ENCODE data around the gene GPHA2. TPM values are rescaled to one million over a fixed set of nuclear protein-coding genes. Genes with fewer than 3 reads are reported as not detected.
"Not testable (repeated sequence)": the region's sequence is repeated elsewhere in the genome, so short reads cannot be mapped to it uniquely, and the experiment has no call there.

The GPHA2 gene
- total RNA-seq: not detected in 2 replicates

GRCh38 chr11:64935359-64936081 lies at the start of gene GPHA2:
TSS of gene GPHA2 (minus strand) at chr11:64935893. CDS start at chr11:64935460, 433 bp downstream.
- H3K4me1 Mint-ChIP-seq (ENCODE audit: low read depth): no peaks in the 10 kb centered on the region

GRCh38 chr11:64983339-64983738 lies 47.6 kb upstream of the GPHA2 start:
- H3K4me1 Mint-ChIP-seq (ENCODE audit: low read depth); H3K27ac Mint-ChIP-seq; H3K4me3 Mint-ChIP-seq (ENCODE audit: low read depth); DNase-seq (ENCODE audit: low spot score); H3K9me3 Mint-ChIP-seq; H3K36me3 Mint-ChIP-seq (ENCODE audit: low read depth); intact Hi-C loops (cut with micrococcal nuclease): not testable (repeated sequence)
- H3K27me3 Mint-ChIP-seq (ENCODE audit: low read depth): peaks cover 17% of the 10 kb centered on the region

More at GRCh38 chr11:64935359-64936081, at the start of gene GPHA2:
- no peak for DNase-seq (ENCODE audit: low spot score)
- Mint-ChIP-seq H3K27ac (no peak within 1 kb of the TSS), H3K36me3 (ENCODE audit: low read depth) (peaks cover 8% of the 10 kb centered on the region), H3K27me3 (ENCODE audit: low read depth) (peaks cover 6% of the 10 kb centered on the region), H3K4me3 (ENCODE audit: low read depth) (no peak within 1 kb of the TSS), H3K9me3 (no peaks in the 10 kb centered on the region)
- intact Hi-C loops (cut with micrococcal nuclease): no loop called here

DNA sequence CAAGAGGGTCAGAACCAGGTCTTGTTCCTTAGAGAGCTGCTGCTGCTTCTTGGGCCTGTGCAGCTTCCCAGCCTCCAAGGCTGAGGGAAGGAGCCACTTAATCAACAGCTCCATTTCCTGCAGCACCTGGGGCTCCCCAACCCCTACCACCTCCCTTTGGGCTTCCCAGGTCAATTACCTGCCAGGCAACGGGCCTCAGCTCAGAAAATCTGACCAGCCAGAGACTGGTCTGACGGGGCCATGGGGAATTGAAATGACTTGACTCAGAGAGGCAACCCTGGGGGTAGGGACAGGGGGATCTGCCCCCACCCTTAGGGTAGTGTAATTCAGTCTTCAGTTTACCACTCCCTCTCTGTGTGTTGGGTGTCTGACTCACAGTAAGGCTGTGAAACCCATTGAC lies 41.0 kb upstream of the GPHA2 start:
- intact Hi-C loops (cut with micrococcal nuclease): no loop called here
- H3K4me1 Mint-ChIP-seq (ENCODE audit: low read depth): no peaks in the 10 kb centered on the region
- no peak for DNase-seq (ENCODE audit: low spot score)
- peaks cover 9% of the 10 kb centered on the region for H3K27me3 Mint-ChIP-seq (ENCODE audit: low read depth)
- no peak overlapping the region for H3K4me3 Mint-ChIP-seq (ENCODE audit: low read depth)
- H3K36me3 Mint-ChIP-seq (ENCODE audit: low read depth): no peaks in the 10 kb centered on the region
- no peak overlapping the region for H3K27ac Mint-ChIP-seq
- no peaks in the 10 kb centered on the region for H3K9me3 Mint-ChIP-seq

DNA sequence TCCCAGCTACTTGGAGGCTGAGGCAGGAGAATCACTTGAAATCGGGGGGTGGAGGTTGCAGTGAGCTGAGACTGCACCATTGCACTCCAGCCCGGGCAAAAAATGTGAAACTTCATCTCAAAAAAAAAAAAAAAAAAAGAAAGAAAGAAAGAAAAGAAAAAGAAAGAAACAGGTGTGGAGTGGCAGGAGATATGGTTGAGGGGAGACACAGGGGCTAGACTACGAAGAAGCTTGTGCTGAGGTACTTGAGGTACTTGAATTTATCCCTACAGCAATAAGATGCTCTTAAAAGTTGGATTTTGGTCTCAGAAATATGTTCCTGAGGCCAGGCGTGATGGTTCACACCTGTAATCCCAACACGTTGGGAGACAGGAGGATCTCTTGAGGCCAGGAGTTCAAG lies 38.4 kb upstream of the GPHA2 start:
- Mint-ChIP-seq H3K27me3 (ENCODE audit: low read depth) (no peaks in the 10 kb centered on the region), H3K4me1 (ENCODE audit: low read depth) (peaks cover 13% of the 10 kb centered on the region), H3K4me3 (ENCODE audit: low read depth) (no peak overlapping the region), H3K9me3 (no peaks in the 10 kb centered on the region), H3K36me3 (ENCODE audit: low read depth) (no peaks in the 10 kb centered on the region), H3K27ac (no peak overlapping the region)
- DNase-seq (ENCODE audit: low spot score): no peak
- intact Hi-C loops (cut with micrococcal nuclease): no loop called here

DNA sequence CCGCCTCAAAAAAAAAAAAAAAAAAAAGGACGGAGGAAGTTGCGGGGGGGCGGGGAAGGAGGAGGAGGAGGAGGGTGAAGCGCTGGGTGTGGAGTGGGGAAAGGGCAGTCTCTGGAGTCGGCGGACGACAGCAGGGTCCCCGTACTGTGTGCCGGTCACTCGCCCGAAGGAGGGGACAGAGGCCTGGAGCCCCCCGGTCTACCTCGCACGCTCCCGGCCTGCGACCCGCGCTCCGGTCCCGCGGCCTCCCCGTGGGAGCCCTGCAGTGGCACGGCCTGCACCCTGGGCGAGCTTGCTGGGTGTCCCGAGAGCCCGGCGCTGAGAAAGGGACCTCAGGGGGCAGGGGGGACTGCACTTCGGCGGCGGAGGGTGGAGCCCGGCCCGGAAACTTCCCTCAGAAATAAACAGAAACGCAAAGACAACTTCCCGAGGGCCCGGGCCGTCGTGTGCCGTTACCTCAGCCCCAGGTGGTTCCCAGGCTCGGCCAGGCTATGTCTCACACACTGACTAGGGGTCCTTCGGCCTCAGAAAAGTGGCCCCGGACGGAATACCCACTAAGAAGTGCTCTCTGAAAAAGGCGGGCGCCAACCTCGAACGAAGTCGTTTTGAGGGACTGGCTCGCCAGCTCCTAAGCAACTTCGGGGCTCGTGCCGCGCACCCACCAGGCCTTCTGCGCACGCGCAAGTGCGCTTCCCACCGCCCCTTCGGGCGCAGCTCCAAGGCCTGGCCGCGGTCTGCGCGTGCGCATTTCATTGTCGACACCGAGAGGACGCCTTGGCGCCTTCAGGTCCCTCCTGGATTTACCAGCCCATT lies 35.9 kb upstream of the GPHA2 start, which contains the start of gene MAJIN:
TSS of gene MAJIN (minus strand) at position 688 of the 813 bp plus-strand sequence. CDS start 12,703 bp downstream, outside the sequence.
- Mint-ChIP-seq H3K27me3 (ENCODE audit: low read depth) (no peaks in the 10 kb centered on the region), H3K4me1 (ENCODE audit: low read depth) (peaks cover 21% of the 10 kb centered on the region), H3K36me3 (ENCODE audit: low read depth) (no peaks in the 10 kb centered on the region), H3K27ac (peak within 1 kb of the TSS; percentile 76), H3K9me3 (no peaks in the 10 kb centered on the region), H3K4me3 (ENCODE audit: low read depth) (peak within 1 kb of the TSS; percentile 41)
- intact Hi-C loops (cut with micrococcal nuclease): no loop called here
- DNase-seq (ENCODE audit: low spot score): peak; percentile 70

DNA sequence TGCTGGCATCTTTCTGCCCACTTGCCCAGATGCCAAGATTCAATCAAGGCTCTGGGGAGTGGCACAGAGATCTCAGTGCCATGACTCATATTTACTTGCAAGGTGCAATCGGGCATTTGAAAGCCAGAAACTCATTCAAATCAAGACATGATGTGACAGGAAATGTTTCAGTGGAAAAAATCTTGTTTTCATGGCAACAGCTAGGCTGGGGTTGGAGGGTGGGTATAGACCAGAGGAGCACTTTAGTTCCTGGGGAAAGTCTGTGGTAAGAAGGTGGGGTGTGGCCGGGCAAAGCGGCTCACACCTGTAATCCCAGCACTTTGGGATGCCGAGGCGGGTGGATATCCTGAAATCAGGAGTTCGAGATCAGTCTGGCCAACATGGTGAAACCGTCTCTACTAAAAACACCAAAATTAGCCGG lies 35.0 kb upstream of the GPHA2 start:
- intact Hi-C loops (cut with micrococcal nuclease): no loop called here
- no peak for DNase-seq (ENCODE audit: low spot score)

GRCh38 chr11:64969209-64969608 lies 33.5 kb upstream of the GPHA2 start:
- Mint-ChIP-seq H3K36me3 (ENCODE audit: low read depth) (no peaks in the 10 kb centered on the region), H3K9me3 (no peaks in the 10 kb centered on the region), H3K27me3 (ENCODE audit: low read depth) (no peaks in the 10 kb centered on the region), H3K4me1 (ENCODE audit: low read depth) (peaks cover 23% of the 10 kb centered on the region), H3K27ac (no peak overlapping the region), H3K4me3 (ENCODE audit: low read depth) (no peak overlapping the region)
- intact Hi-C loops (cut with micrococcal nuclease): no loop called here
- DNase-seq (ENCODE audit: low spot score): no peak

More for the DNA sequence above, 35.0 kb upstream of the GPHA2 start:
- Mint-ChIP-seq H3K36me3 (ENCODE audit: low read depth) (no peaks in the 10 kb centered on the region), H3K9me3 (no peaks in the 10 kb centered on the region), H3K27ac (peak overlapping the region; percentile 76), H3K4me1 (ENCODE audit: low read depth) (peaks cover 21% of the 10 kb centered on the region), H3K27me3 (ENCODE audit: low read depth) (no peaks in the 10 kb centered on the region), H3K4me3 (ENCODE audit: low read depth) (peak overlapping the region; percentile 41)

GRCh38 chr11:64967375-64967774 lies 31.7 kb upstream of the GPHA2 start:
- Mint-ChIP-seq H3K36me3 (ENCODE audit: low read depth) (no peaks in the 10 kb centered on the region), H3K27me3 (ENCODE audit: low read depth) (no peaks in the 10 kb centered on the region), H3K4me3 (ENCODE audit: low read depth) (no peak overlapping the region), H3K9me3 (no peaks in the 10 kb centered on the region), H3K27ac (peak overlapping the region; percentile 21), H3K4me1 (ENCODE audit: low read depth) (peaks cover 23% of the 10 kb centered on the region)
- DNase-seq (ENCODE audit: low spot score): no peak
- intact Hi-C loops (cut with micrococcal nuclease): no loop called here

DNA sequence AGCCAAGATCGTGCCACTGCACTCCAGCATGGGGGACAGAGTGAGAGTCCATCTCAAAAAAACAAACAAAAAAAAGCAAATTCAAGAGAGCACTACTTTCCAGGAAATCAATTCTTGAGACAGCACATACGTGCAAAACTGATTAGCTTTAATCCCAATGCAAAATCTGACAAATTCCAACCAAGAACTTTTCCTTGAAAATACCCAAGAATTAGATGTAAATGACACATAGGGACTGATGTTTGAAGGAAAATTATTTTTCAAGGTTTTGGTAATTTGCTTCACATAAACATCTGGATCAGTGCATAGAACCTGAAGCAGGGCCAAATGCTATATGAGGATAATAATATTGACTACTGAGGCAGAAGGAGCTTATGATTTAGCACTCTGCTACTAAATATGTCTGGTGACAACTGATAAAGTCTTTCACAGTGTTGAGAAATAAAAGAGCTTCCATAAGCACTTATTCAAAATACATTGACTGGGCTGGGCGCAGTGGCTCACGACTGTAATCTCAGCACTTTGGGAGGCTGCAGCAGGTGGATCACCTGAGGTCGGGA lies 27.5 kb upstream of the GPHA2 start:
- H3K27me3 Mint-ChIP-seq (ENCODE audit: low read depth): peaks cover 2% of the 10 kb centered on the region
- peaks cover 9% of the 10 kb centered on the region for H3K4me1 Mint-ChIP-seq (ENCODE audit: low read depth)
- DNase-seq (ENCODE audit: low spot score): no peak
- H3K36me3 Mint-ChIP-seq (ENCODE audit: low read depth): no peaks in the 10 kb centered on the region
- no peaks in the 10 kb centered on the region for H3K9me3 Mint-ChIP-seq
- intact Hi-C loops (cut with micrococcal nuclease): no loop called here
- no peak overlapping the region for H3K27ac Mint-ChIP-seq
- H3K4me3 Mint-ChIP-seq (ENCODE audit: low read depth): no peak overlapping the region

DNA sequence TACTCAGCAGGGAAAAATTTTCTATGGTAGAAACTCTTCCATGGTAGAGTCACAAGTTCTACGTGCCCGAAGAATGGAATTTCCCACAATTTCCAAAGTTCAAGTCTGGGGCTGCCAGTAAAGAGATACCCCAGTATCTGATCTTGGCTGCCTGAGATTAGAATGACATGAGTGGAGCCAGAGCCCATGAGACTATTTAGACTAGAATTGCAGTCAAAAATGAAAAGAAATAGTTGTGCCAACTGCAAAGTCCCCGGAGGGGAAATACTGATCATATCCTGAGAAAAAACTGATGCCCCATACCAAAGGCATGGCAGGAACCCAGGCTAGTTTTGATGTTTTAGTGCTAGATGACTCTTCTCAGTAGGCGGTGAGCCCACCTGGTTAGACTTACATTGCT lies 25.0 kb upstream of the GPHA2 start:
- Mint-ChIP-seq H3K27me3 (ENCODE audit: low read depth) (peaks cover 2% of the 10 kb centered on the region), H3K9me3 (no peaks in the 10 kb centered on the region), H3K4me3 (ENCODE audit: low read depth) (no peak overlapping the region), H3K36me3 (ENCODE audit: low read depth) (no peaks in the 10 kb centered on the region), H3K4me1 (ENCODE audit: low read depth) (peaks cover 2% of the 10 kb centered on the region), H3K27ac (no peak overlapping the region)
- no peak for DNase-seq (ENCODE audit: low spot score)
- intact Hi-C loops (cut with micrococcal nuclease): no loop called here

DNA sequence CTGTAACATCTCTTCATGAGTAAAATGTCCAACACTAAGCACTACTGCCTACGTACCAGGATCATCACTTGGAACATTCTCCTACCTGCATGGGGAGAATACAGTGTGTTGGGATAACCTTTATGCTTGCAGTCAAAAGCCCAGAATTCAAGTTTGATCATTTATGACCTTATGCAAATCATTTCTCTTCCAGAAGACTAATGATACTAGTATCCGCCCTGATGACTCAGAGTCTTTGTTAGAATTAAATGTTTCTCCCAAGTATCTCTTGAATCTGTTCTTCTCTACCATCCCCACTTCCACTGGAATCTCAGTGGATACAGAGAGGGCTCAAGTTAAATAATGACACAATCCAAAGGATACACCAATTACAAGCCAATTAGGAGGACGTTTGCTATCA lies 23.8 kb upstream of the GPHA2 start:
- Mint-ChIP-seq H3K27me3 (ENCODE audit: low read depth) (peaks cover 2% of the 10 kb centered on the region), H3K27ac (no peak overlapping the region), H3K36me3 (ENCODE audit: low read depth) (no peaks in the 10 kb centered on the region), H3K4me1 (ENCODE audit: low read depth) (no peaks in the 10 kb centered on the region), H3K4me3 (ENCODE audit: low read depth) (no peak overlapping the region), H3K9me3 (no peaks in the 10 kb centered on the region)
- intact Hi-C loops (cut with micrococcal nuclease): no loop called here
- DNase-seq (ENCODE audit: low spot score): no peak

DNA sequence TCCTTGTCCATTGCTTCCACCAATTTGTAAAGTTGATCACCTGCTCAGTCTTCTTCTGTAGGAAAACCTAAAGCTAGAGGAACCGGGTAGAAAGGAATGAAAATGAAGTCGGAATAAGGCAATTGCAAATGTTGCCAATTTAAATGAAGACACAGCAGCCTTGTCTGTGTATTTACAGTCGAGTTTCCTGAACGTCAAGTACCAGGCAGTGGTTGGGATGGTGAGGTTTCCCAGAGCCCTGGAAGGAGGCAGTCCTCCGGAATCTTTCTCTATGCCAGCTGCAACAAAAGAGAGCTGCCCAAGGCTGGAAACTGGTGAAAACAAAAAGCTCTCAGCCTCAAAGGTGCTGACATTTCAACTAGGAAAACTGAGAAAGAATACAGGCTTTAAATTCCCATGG lies 18.5 kb upstream of the GPHA2 start:
- DNase-seq (ENCODE audit: low spot score): no peak
- Mint-ChIP-seq H3K9me3 (no peaks in the 10 kb centered on the region), H3K4me1 (ENCODE audit: low read depth) (no peaks in the 10 kb centered on the region), H3K36me3 (ENCODE audit: low read depth) (no peaks in the 10 kb centered on the region), H3K27me3 (ENCODE audit: low read depth) (peaks cover 10% of the 10 kb centered on the region), H3K4me3 (ENCODE audit: low read depth) (no peak overlapping the region), H3K27ac (no peak overlapping the region)
- intact Hi-C loops (cut with micrococcal nuclease): no loop called here

DNA sequence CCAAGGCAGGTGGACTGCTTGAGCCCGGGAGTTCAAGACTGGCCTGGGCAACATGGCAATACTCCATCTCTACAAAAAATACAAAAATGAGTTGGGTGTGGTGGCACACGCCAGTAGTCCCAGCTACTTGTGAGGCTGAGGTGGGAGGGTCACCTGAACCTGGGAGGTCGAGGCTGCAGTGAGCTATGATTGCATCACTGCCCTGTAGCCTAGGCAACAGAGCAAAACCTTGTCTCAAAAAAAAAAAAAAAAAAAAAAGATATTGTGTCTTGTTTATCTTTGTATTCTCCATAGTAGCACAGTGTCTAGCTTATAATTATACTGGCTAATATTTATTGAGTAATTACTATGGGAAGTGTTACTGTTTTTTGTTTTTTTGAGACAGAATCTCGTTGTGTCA lies 15.8 kb upstream of the GPHA2 start:
- H3K36me3 Mint-ChIP-seq (ENCODE audit: low read depth): no peaks in the 10 kb centered on the region
- intact Hi-C loops (cut with micrococcal nuclease): no loop called here
- no peaks in the 10 kb centered on the region for H3K4me1 Mint-ChIP-seq (ENCODE audit: low read depth)
- no peaks in the 10 kb centered on the region for H3K9me3 Mint-ChIP-seq
- no peak overlapping the region for H3K27ac Mint-ChIP-seq
- H3K4me3 Mint-ChIP-seq (ENCODE audit: low read depth): no peak overlapping the region
- peaks cover 10% of the 10 kb centered on the region for H3K27me3 Mint-ChIP-seq (ENCODE audit: low read depth)
- no peak for DNase-seq (ENCODE audit: low spot score)
